ENCODE measurements around the gene GALNT5.

DNA sequence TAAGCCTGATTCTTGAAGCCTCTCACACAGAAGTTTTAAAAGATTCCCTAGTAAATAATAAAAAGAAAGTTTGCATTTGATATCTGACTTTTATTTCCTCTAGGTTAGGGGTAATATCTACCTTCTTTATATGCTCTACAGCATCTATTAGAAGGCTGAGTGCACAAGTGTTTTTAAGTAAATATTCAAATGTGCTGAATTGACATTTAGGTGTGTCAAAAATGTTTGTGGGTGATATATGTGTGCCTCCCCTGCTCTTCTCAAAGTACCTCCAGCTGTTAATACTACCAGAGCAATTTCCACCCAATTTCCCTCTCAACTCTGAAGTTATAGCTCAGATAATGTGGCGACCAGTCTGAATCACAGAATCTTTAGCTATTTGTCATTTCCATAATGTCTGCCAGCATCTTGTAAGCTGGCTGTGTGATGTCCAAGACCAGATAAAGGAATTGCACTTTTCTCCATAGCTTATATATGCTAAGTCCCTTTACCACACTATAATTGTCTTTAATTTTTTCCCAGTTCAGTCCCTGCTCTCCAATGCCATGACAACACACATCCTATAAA lies 92.5 kb downstream of the GALNT5 start:
- TF ChIP-seq, protein P1, sequence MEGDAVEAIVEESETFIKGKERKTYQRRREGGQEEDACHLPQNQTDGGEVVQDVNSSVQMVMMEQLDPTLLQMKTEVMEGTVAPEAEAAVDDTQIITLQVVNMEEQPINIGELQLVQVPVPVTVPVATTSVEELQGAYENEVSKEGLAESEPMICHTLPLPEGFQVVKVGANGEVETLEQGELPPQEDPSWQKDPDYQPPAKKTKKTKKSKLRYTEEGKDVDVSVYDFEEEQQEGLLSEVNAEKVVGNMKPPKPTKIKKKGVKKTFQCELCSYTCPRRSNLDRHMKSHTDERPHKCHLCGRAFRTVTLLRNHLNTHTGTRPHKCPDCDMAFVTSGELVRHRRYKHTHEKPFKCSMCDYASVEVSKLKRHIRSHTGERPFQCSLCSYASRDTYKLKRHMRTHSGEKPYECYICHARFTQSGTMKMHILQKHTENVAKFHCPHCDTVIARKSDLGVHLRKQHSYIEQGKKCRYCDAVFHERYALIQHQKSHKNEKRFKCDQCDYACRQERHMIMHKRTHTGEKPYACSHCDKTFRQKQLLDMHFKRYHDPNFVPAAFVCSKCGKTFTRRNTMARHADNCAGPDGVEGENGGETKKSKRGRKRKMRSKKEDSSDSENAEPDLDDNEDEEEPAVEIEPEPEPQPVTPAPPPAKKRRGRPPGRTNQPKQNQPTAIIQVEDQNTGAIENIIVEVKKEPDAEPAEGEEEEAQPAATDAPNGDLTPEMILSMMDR (IDR thresholded peaks at IDR 0.05), result no peak
- TF ChIP-seq EP300 (IDR thresholded peaks at IDR 0.05) (no peak), POLR2AphosphoS5 (IDR thresholded peaks at IDR 0.05) (no peak), POLR2A (IDR thresholded peaks at IDR 0.05) (no peak)

All from suprapubic skin (tissue), 4 donors.